IMR-90 (cell line): Measurements from ENCODE around the gene HNRNPA3.

Source experiments
- BHLHE40 ChIP-seq: fragments of 150-350 bp; IDR thresholded peaks from 2 replicates; pipeline ENCODE4 v1.6.1; 2016; ENCODE audit warnings: mild to moderate bottlenecking, low read depth, low read length
- CEBPB ChIP-seq: IDR thresholded peaks from 2 replicates; pipeline ENCODE4 v1.6.1; 2012; ENCODE audit warnings: low read depth, low read length, improper control_type of control experiment
- CHD1 ChIP-seq: IDR thresholded peaks from 2 replicates; pipeline ENCODE4 v1.6.1; 2012; ENCODE audit warnings: low read depth, low read length, improper control_type of control experiment
- FOS ChIP-seq: fragments of 150-350 bp; IDR thresholded peaks from 2 replicates; pipeline ENCODE4 v1.6.1; 2016; ENCODE audit warnings: low read depth, low read length
- POLR2A ChIP-seq: IDR thresholded peaks from 2 replicates; pipeline ENCODE4 v1.6.1; 2012; ENCODE audit warnings: mild to moderate bottlenecking, low read depth, low read length
- TF ChIP-seq, protein P1 (sequence below): conservative IDR thresholded peaks from 2 replicates; pipeline ENCODE4 v1.5.1; 2012; ENCODE audit warnings: mild to moderate bottlenecking, low read depth, low read length, improper control_type of control experiment
- TF ChIP-seq, protein P2 (sequence below): fragments of 150-350 bp; IDR thresholded peaks from 2 replicates; pipeline ENCODE4 v1.6.1; 2016; ENCODE audit warnings: low read depth, mild to moderate bottlenecking, low read length, moderate library complexity, borderline replicate concordance
- TF ChIP-seq, protein P3 (sequence below): fragments of 150-350 bp; IDR thresholded peaks from 2 replicates; pipeline ENCODE4 v1.6.1; 2017; ENCODE audit warnings: mild to moderate bottlenecking, antibody characterized with exemption, low read length, low read depth

DNA sequence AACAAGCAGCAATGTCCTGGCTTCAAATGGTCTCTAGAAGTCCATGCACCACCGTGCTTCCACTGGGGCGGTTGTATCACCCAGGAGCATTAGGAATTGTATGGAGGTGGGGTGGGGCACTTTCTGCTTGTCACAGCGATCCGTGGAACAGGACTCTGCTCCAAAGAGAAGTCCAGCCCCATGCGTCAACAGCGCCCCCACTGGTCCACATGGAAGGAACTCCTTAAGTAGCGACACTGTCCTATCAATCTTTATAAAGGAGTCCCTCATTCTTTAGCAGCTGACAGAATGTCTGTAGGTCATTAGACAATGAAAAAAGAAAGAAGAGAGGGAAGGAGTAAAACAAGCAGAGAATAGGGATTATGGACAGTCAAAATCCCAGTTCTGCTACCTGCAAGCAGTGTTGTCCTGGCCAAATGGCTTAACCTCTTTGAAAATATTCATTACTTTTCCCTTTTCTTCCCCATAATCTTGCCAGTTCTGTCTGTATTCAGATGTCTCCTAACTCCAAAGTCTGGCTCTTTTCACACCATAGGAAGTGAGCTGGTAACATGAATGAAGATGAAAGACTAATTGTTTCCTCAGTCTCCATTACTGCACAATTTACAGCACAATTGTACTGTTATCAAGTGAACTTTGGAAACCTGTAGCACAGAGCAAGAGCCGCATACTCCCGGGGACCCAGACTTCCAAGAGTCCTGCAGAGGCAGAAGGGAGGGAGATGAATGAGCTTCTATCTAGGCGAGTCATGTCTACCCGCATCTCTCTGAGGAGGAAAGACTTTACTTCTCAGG, 42.0 kb downstream of the HNRNPA3 start:
- TF ChIP-seq POLR2A = no peak; the same call in 1 of the 2 replicates
- TF ChIP-seq, protein P1, sequence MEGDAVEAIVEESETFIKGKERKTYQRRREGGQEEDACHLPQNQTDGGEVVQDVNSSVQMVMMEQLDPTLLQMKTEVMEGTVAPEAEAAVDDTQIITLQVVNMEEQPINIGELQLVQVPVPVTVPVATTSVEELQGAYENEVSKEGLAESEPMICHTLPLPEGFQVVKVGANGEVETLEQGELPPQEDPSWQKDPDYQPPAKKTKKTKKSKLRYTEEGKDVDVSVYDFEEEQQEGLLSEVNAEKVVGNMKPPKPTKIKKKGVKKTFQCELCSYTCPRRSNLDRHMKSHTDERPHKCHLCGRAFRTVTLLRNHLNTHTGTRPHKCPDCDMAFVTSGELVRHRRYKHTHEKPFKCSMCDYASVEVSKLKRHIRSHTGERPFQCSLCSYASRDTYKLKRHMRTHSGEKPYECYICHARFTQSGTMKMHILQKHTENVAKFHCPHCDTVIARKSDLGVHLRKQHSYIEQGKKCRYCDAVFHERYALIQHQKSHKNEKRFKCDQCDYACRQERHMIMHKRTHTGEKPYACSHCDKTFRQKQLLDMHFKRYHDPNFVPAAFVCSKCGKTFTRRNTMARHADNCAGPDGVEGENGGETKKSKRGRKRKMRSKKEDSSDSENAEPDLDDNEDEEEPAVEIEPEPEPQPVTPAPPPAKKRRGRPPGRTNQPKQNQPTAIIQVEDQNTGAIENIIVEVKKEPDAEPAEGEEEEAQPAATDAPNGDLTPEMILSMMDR = peak; percentile 31
- TF ChIP-seq, protein P2, sequence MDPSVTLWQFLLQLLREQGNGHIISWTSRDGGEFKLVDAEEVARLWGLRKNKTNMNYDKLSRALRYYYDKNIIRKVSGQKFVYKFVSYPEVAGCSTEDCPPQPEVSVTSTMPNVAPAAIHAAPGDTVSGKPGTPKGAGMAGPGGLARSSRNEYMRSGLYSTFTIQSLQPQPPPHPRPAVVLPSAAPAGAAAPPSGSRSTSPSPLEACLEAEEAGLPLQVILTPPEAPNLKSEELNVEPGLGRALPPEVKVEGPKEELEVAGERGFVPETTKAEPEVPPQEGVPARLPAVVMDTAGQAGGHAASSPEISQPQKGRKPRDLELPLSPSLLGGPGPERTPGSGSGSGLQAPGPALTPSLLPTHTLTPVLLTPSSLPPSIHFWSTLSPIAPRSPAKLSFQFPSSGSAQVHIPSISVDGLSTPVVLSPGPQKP = no peak
- TF ChIP-seq CHD1 = no peak
- TF ChIP-seq BHLHE40 = no peak
- no peak for TF ChIP-seq FOS
- TF ChIP-seq, protein P3, sequence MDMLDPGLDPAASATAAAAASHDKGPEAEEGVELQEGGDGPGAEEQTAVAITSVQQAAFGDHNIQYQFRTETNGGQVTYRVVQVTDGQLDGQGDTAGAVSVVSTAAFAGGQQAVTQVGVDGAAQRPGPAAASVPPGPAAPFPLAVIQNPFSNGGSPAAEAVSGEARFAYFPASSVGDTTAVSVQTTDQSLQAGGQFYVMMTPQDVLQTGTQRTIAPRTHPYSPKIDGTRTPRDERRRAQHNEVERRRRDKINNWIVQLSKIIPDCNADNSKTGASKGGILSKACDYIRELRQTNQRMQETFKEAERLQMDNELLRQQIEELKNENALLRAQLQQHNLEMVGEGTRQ = no peak
- no peak for TF ChIP-seq CEBPB
